OCI-LY7 (cell line): Measurements from ENCODE around the gene FN1. TPM values are rescaled to one million over a fixed set of nuclear protein-coding genes. Genes with fewer than 3 reads are reported as not detected.
"Not testable (repeated sequence)": the region's sequence is repeated elsewhere in the genome, so short reads cannot be mapped to it uniquely, and the experiment has no call there.

Experiments
- BruUV-seq: library from RNA; stranded (reverse); fragments of 400-500 nt; replicated peaks from 2 replicates; lab custom pipeline; 2021; lab: Mats Ljungman, UMichigan
- CTCF ChIA-PET: fragments of 300-600 bp; sonication (Branson Sonifier 250); formaldehyde crosslinking; loops from one replicate; lab custom pipeline; 2022; ENCODE audit warnings: antibody characterized with exemption; ENCODE audit not compliant: unreplicated experiment; lab: Charles Lee
- POLR2A ChIA-PET: fragments of 300-600 bp; sonication (Branson Sonifier 250); formaldehyde crosslinking; loops from one replicate; lab custom pipeline; 2022; ENCODE audit warnings: antibody characterized with exemption; lab: Charles Lee
- DNase-seq: peaks from one replicate; pipeline ENCODE4 v3.0.0-alpha.2; 2015; ENCODE audit warnings: low spot score
- H2AFZ ChIP-seq: fragments of 200-600 bp; sonication (generic), shearing (Covaris generic); 2 replicates; pipeline ENCODE4 v1.6.1; 2014; ENCODE audit warnings: mild to moderate bottlenecking, antibody characterized with exemption, low read length, moderate library complexity
- H3K27ac ChIP-seq: fragments of 200-600 bp; sonication (generic); 2 replicates; pipeline ENCODE4 v1.5.1; 2014; ENCODE audit warnings: mixed run types, low read depth, mild to moderate bottlenecking, moderate library complexity, low read length, inconsistent platforms; ENCODE audit not compliant: poor library complexity, severe bottlenecking
- H3K36me3 ChIP-seq: fragments of 200-600 bp; sonication (generic); 2 replicates; pipeline ENCODE4 v1.6.1; 2014; ENCODE audit warnings: mild to moderate bottlenecking, antibody characterized with exemption, low read length, moderate library complexity, mixed read lengths; ENCODE audit not compliant: insufficient read depth
- H3K4me1 ChIP-seq: fragments of 200-600 bp; sonication (generic); 2 replicates; pipeline ENCODE4 v1.5.1; 2014; ENCODE audit warnings: mild to moderate bottlenecking, low read length; ENCODE audit not compliant: insufficient read depth, poor library complexity, severe bottlenecking
- H3K4me2 ChIP-seq: fragments of 200-600 bp; sonication (generic); 2 replicates; pipeline ENCODE4 v1.6.1; 2014; ENCODE audit warnings: mild to moderate bottlenecking, low read length
- H3K4me3 ChIP-seq: fragments of 200-600 bp; sonication (generic); 2 replicates; pipeline ENCODE4 v1.5.1; 2014; ENCODE audit warnings: mild to moderate bottlenecking, low read depth, low read length; ENCODE audit not compliant: poor library complexity, severe bottlenecking
- H3K79me2 ChIP-seq: fragments of 200-600 bp; sonication (generic); 2 replicates; pipeline ENCODE4 v1.6.1; 2016; ENCODE audit warnings: low read depth, mild to moderate bottlenecking, low read length, moderate library complexity, mixed read lengths; ENCODE audit not compliant: insufficient read depth
- H3K9me2 ChIP-seq: fragments of 200-600 bp; sonication (generic); 2 replicates; pipeline ENCODE4 v1.6.1; 2016; ENCODE audit warnings: mild to moderate bottlenecking, low read length, mixed read lengths; ENCODE audit not compliant: insufficient read depth
- H3K9me3 ChIP-seq: fragments of 200-600 bp; sonication (generic); 2 replicates; pipeline ENCODE4 v1.6.1; 2014; ENCODE audit warnings: mild to moderate bottlenecking, mixed run types, low read length, mixed read lengths
- H4K20me1 ChIP-seq: fragments of 200-600 bp; sonication (generic); 2 replicates; pipeline ENCODE4 v1.6.1; 2014; ENCODE audit warnings: mild to moderate bottlenecking, antibody characterized with exemption, low read length, moderate library complexity, mixed read lengths; ENCODE audit not compliant: insufficient read depth
- CTCF ChIP-seq: fragments of 200-600 bp; sonication (generic); conservative IDR thresholded peaks from 2 replicates; pipeline ENCODE4 v1.5.1; 2014; ENCODE audit warnings: mild to moderate bottlenecking, antibody characterized with exemption, low read length, moderate library complexity, mixed read lengths
- EZH2phosphoT487 ChIP-seq: fragments of 200-600 bp; sonication (generic); IDR thresholded peaks from 2 replicates; pipeline ENCODE4 v1.6.1; 2018; ENCODE audit warnings: low read depth, borderline replicate concordance, mild to moderate bottlenecking, mixed run types, antibody characterized with exemption, low read length, moderate library complexity, mixed read lengths
- intact Hi-C: fragments of 100-400 bp; cut with micrococcal nuclease; formaldehyde crosslinking; loops from one replicate; pipeline ENCODE4 v1.10.0; 2022; ENCODE audit not compliant: unreplicated experiment
- total RNA-seq, 2 experiments: library from RNA; depleted of rRNA in 1 of 2; stranded (reverse); fragments of >200 nt in 1 of 2; shearing (Covaris generic) in 1 of 2; gene quantifications; 2 replicates each; pipeline ENCODE4 v1.2.3, GENCODE V29; 2014 to 2022

FN1 gene
- total RNA-seq, 2 experiments from 2014 or later, result 1.3 TPM; not detected in 1

GRCh38 chr2:215409331-215410127, 26.3 kb downstream of the FN1 start:
- Histone ChIP-seq H3K27ac (no peak overlapping the region), H3K9me2 (no peaks in the 10 kb centered on the region), H3K9me3 (no peaks in the 10 kb centered on the region), H3K79me2 (no peaks in the 10 kb centered on the region), H3K36me3 (no peaks in the 10 kb centered on the region), H2AFZ (no peak overlapping the region), H3K4me2 (no peak overlapping the region), H3K4me3 (no peak overlapping the region), H3K4me1 (no peaks in the 10 kb centered on the region), H4K20me1 (no peaks in the 10 kb centered on the region)
- TF ChIP-seq CTCF (no peak), EZH2phosphoT487 (no peak)
- ChIA-PET POLR2A (interaction anchor here (0.6 to 0.7 kb wide), 3 partner anchors 72 to 794 kb away, joined by 3 to 4 read pairs (median 3); no protein-coding TSS in a partner anchor), CTCF (no interaction called here)
- BruUV-seq, result no TSS peak
- no peak for DNase-seq
- intact Hi-C loops, result no loop called here

GRCh38 chr2:215408441-215408840, 27.4 kb downstream of the FN1 start:
- H3K4me2 ChIP-seq, H3K36me3 ChIP-seq, H3K9me2 ChIP-seq, H4K20me1 ChIP-seq, H2AFZ ChIP-seq, DNase-seq, H3K27ac ChIP-seq, CTCF ChIA-PET, H3K79me2 ChIP-seq, BruUV-seq, H3K9me3 ChIP-seq, H3K4me1 ChIP-seq, H3K4me3 ChIP-seq, intact Hi-C loops: not testable (repeated sequence)
- POLR2A ChIA-PET, result interaction anchor here (0.5 to 0.6 kb wide), 3 partner anchors 33 to 1483 kb away, joined by 3 read pairs; no protein-coding TSS in a partner anchor

- no TSS peak for BruUV-seq
- CTCF ChIA-PET, result no interaction called here
- Histone ChIP-seq H3K9me3 (no peaks in the 10 kb centered on the region), H4K20me1 (no peaks in the 10 kb centered on the region), H3K36me3 (no peaks in the 10 kb centered on the region), H3K9me2 (no peaks in the 10 kb centered on the region), H3K79me2 (no peaks in the 10 kb centered on the region), H2AFZ (no peak overlapping the region), H3K4me3 (no peak overlapping the region), H3K27ac (no peak overlapping the region), H3K4me2 (no peak overlapping the region), H3K4me1 (no peaks in the 10 kb centered on the region)
- TF ChIP-seq CTCF, result no peak
- TF ChIP-seq EZH2phosphoT487, result no peak
- POLR2A ChIA-PET, result interaction anchor here (0.5 kb wide), 2 partner anchors 451 to 1482 kb away, joined by 3 read pairs; no protein-coding TSS in a partner anchor
- intact Hi-C loops, result no loop called here
- no peak for DNase-seq
These were observed 28.1 kb downstream of the FN1 start for GRCh38 chr2:215407590-215408264.
